RWPE2 (cell line): ENCODE data around the gene PPP1R7.
A peak's percentile ranks its signal among the peaks of the same experiment; 100 is the strongest.

ENCODE experiments used
- ATAC-seq: fragments of 200-7000 bp; cut with Tn5 transposase; 3 replicates; pipeline ENCODE4 v1.9.1; 2021; ENCODE audit warnings: low read depth
- DNase-seq: peaks from one replicate; pipeline ENCODE4 v3.0.0-alpha.2; 2020; ENCODE audit warnings: low spot score
- H3K27ac ChIP-seq: fragments of 450-650 bp; 2 replicates; pipeline ENCODE4 v1.5.1; 2017; ENCODE audit warnings: mild to moderate bottlenecking; ENCODE audit not compliant: poor library complexity, severe bottlenecking
- H3K27me3 ChIP-seq: fragments of 250-450 bp; sonication (Bioruptor Pico); 2 replicates; pipeline ENCODE4 v1.5.1; 2021; ENCODE audit warnings: mild to moderate bottlenecking, moderate library complexity; ENCODE audit not compliant: insufficient read depth, poor library complexity, severe bottlenecking
- H3K36me3 ChIP-seq: fragments of 250-450 bp; sonication (Bioruptor Pico); 2 replicates; pipeline ENCODE4 v1.5.1; 2020; ENCODE audit warnings: low read depth, mild to moderate bottlenecking, moderate library complexity
- H3K4me1 ChIP-seq: fragments of 250-450 bp; sonication (Bioruptor Pico); 2 replicates; pipeline ENCODE4 v1.5.1; 2021; ENCODE audit warnings: mild to moderate bottlenecking, moderate library complexity; ENCODE audit not compliant: insufficient read depth, poor library complexity, severe bottlenecking
- H3K4me3 ChIP-seq: fragments of 250-450 bp; sonication (Bioruptor Pico); 2 replicates; pipeline ENCODE4 v1.5.1; 2021; ENCODE audit warnings: mild to moderate bottlenecking, moderate library complexity; ENCODE audit not compliant: severe bottlenecking
- H3K9me3 ChIP-seq: fragments of 250-450 bp; sonication (Bioruptor Pico); 2 replicates; pipeline ENCODE4 v1.5.1; 2021; ENCODE audit warnings: mild to moderate bottlenecking, moderate library complexity; ENCODE audit not compliant: severe bottlenecking
- CTCF ChIP-seq: fragments of 450-650 bp; IDR thresholded peaks from one replicate; pipeline ENCODE4 v1.5.1; 2017; ENCODE audit warnings: mild to moderate bottlenecking, moderate library complexity; ENCODE audit not compliant: poor library complexity, severe bottlenecking

The PPP1R7 gene

GRCh38 chr2:241197947-241198346, 47.7 kb downstream of the PPP1R7 start:
- no peak for TF ChIP-seq CTCF
- no peaks in the 10 kb centered on the region for H3K27me3 ChIP-seq
- no peak for DNase-seq

GRCh38 chr2:241198381-241199279, 48.4 kb downstream of the PPP1R7 start:
- Histone ChIP-seq H3K4me3 (no peak overlapping the region), H3K27me3 (no peaks in the 10 kb centered on the region), H3K27ac (no peak overlapping the region), H3K4me1 (no peaks in the 10 kb centered on the region), H3K36me3 (no peaks in the 10 kb centered on the region), H3K9me3 (no peaks in the 10 kb centered on the region)
- DNase-seq = no peak
- ATAC-seq = peak; percentile 13; the same call in 2 of the 3 replicates
- no peak for TF ChIP-seq CTCF

More at GRCh38 chr2:241197947-241198346, 47.7 kb downstream of the PPP1R7 start:
- Histone ChIP-seq H3K4me3 (no peak overlapping the region), H3K9me3 (no peaks in the 10 kb centered on the region), H3K27ac (no peak overlapping the region), H3K4me1 (no peaks in the 10 kb centered on the region), H3K36me3 (no peaks in the 10 kb centered on the region)
- no peak for ATAC-seq

- DNase-seq (peak; percentile 57), ATAC-seq (no peak)
- H3K27me3 ChIP-seq = no peaks in the 10 kb centered on the region
- no peaks in the 10 kb centered on the region for H3K36me3 ChIP-seq
- no peak overlapping the region for H3K27ac ChIP-seq
- no peaks in the 10 kb centered on the region for H3K4me1 ChIP-seq
- no peak for TF ChIP-seq CTCF
- no peaks in the 10 kb centered on the region for H3K9me3 ChIP-seq
- H3K4me3 ChIP-seq = no peak overlapping the region
Measured at GRCh38 chr2:241199286-241199685, 49.0 kb downstream of the PPP1R7 start.

- Histone ChIP-seq H3K9me3 (no peaks in the 10 kb centered on the region), H3K27ac (no peak overlapping the region), H3K36me3 (no peaks in the 10 kb centered on the region), H3K4me3 (no peak overlapping the region), H3K4me1 (no peaks in the 10 kb centered on the region), H3K27me3 (no peaks in the 10 kb centered on the region)
- TF ChIP-seq CTCF = no peak
- ATAC-seq = no peak
- DNase-seq = peak; percentile 63
Measured at GRCh38 chr2:241199897-241200821, 49.9 kb downstream of the PPP1R7 start.
